Stimulated activated CD4-positive, alpha-beta T cell treated with anti-CD3 and anti-CD28 coated beads, Interleukin-2, amount 100 ng/mL, for 48 hours (primary cell): Measurements from ENCODE around the gene SMG1.
"Not testable (repeated sequence)": the region's sequence is repeated elsewhere in the genome, so short reads cannot be mapped to it uniquely, and the experiment has no call there.

Experiments used
- DNase-seq, 2 donors: peaks; one replicate each; pipeline ENCODE4 v3.0.0-alpha.2; 2020

The SMG1 gene

GRCh38 chr16:18925986-18926865 lies at the start of gene SMG1:
SMG1 (minus strand) TSS chr16:18926408; CDS start chr16:18926041, 367 bp downstream.
- peak; percentile 93 to 96 for DNase-seq

- DNase-seq = no peak
Measured at GRCh38 chr16:18975109-18975508, 48.9 kb upstream of the SMG1 start.

- DNase-seq = no peak
Measured at GRCh38 chr16:18969855-18970240, 43.6 kb upstream of the SMG1 start.

- DNase-seq = peak; percentile 78 to 83
Measured at GRCh38 chr16:18969050-18969854, 43.0 kb upstream of the SMG1 start.

GRCh38 chr16:18966791-18967190 lies 40.6 kb upstream of the SMG1 start:
- DNase-seq = no peak

- no peak for DNase-seq
Measured at GRCh38 chr16:18965555-18965954, 39.3 kb upstream of the SMG1 start.

GRCh38 chr16:18959031-18959505 lies 32.9 kb upstream of the SMG1 start:
- no peak for DNase-seq

- DNase-seq = no peak
Measured at GRCh38 chr16:18958621-18959029, 32.4 kb upstream of the SMG1 start.

- not testable (repeated sequence) for DNase-seq
Measured at GRCh38 chr16:18956658-18957241, 30.5 kb upstream of the SMG1 start.

GRCh38 chr16:18955874-18956580 lies 29.8 kb upstream of the SMG1 start:
- DNase-seq = peak in 1 of 2 donors; percentile 9

GRCh38 chr16:18953547-18953946 lies 27.3 kb upstream of the SMG1 start:
- DNase-seq = no peak

GRCh38 chr16:18950469-18951185 lies 24.4 kb upstream of the SMG1 start:
- DNase-seq = no peak

- no peak for DNase-seq
Measured at GRCh38 chr16:18948372-18949020, 22.3 kb upstream of the SMG1 start.

GRCh38 chr16:18945233-18945632 lies 19.0 kb upstream of the SMG1 start:
- no peak for DNase-seq

- no peak for DNase-seq
Measured at GRCh38 chr16:18943414-18943813, 17.2 kb upstream of the SMG1 start.

GRCh38 chr16:18942061-18942460 lies 15.9 kb upstream of the SMG1 start:
- DNase-seq = no peak

- no peak for DNase-seq
Measured at GRCh38 chr16:18941471-18941870, 15.3 kb upstream of the SMG1 start.

- no peak for DNase-seq
Measured at GRCh38 chr16:18938986-18939385, 12.8 kb upstream of the SMG1 start.

GRCh38 chr16:18937390-18937789 lies 11.2 kb upstream of the SMG1 start:
- DNase-seq = no peak

GRCh38 chr16:18936727-18937340 lies 10.6 kb upstream of the SMG1 start:
- DNase-seq = no peak

- no peak for DNase-seq
Measured at GRCh38 chr16:18933501-18933900, 7.3 kb upstream of the SMG1 start.
